AG10803 (cell line): ENCODE results near the gene MYADML2.

Source experiments
- DNase-seq: peaks from one replicate; pipeline ENCODE4 v3.0.0; 2010; ENCODE audit warnings: low read depth
- H3K4me3 ChIP-seq: 2 replicates; pipeline ENCODE4 v1.5.1; 2011; ENCODE audit warnings: mild to moderate bottlenecking, low read length, control low read depth
- CTCF ChIP-seq: conservative IDR thresholded peaks from 2 replicates; pipeline ENCODE4 v1.5.1; 2011; ENCODE audit warnings: mild to moderate bottlenecking, low read length, control low read depth, inconsistent platforms

Gene MYADML2

GRCh38 chr17:81960130-81960958 is 13.3 kb upstream of the MYADML2 start:
- no peak overlapping the region for H3K4me3 ChIP-seq
- no peak for DNase-seq
- no peak for TF ChIP-seq CTCF

GRCh38 chr17:81959362-81960129 is 12.5 kb upstream of the MYADML2 start:
- no peak overlapping the region for H3K4me3 ChIP-seq
- TF ChIP-seq CTCF = peak; percentile 40
- DNase-seq = peak; percentile 35

GRCh38 chr17:81958633-81959342 is 11.8 kb upstream of the MYADML2 start:
- no peak for DNase-seq
- no peak overlapping the region for H3K4me3 ChIP-seq
- TF ChIP-seq CTCF = no peak

GRCh38 chr17:81957691-81958432 is 10.8 kb upstream of the MYADML2 start:
- no peak for TF ChIP-seq CTCF
- H3K4me3 ChIP-seq = no peak overlapping the region
- no peak for DNase-seq

GRCh38 chr17:81956607-81957589 is 9.9 kb upstream of the MYADML2 start:
- no peak overlapping the region for H3K4me3 ChIP-seq
- no peak for TF ChIP-seq CTCF
- DNase-seq = no peak
